Heart right ventricle (tissue), 16 donors: ENCODE results near the gene PRRT3. TPM values are rescaled to one million over a fixed set of nuclear protein-coding genes. Genes with fewer than 3 reads are reported as not detected.

ENCODE experiments used
- ATAC-seq, 8 donors: fragments of 200-7000 bp; cut with Tn5 transposase; one replicate each; pipeline ENCODE4 v1.9.1; 2020; ENCODE audit warnings: mild to moderate bottlenecking in 8 of 8, moderate library complexity in 8 of 8, moderate number of reproducible peaks in 1 of 8
- DNase-seq, 2 donors: peaks; one replicate each; pipeline ENCODE4 v3.0.0-alpha.2; 2020
- H3K27ac ChIP-seq, 10 donors: fragments of 200-600 bp; sonication (generic) in 2 of 10; one replicate each; pipeline versions ENCODE4 v1.5.0 to v1.8.0; 2020 to 2022; ENCODE audit warnings: mild to moderate bottlenecking in 3 of 10
- H3K27me3 ChIP-seq, 7 donors: fragments of 200-600 bp; one replicate each; pipeline ENCODE4 v1.8.0; 2021 to 2022; ENCODE audit warnings: mild to moderate bottlenecking in 2 of 7
- H3K36me3 ChIP-seq, 9 donors: fragments of 200-600 bp; sonication (generic) in 1 of 9; one replicate each; pipeline versions ENCODE4 v1.5.0 to v1.8.0; 2020 to 2022; ENCODE audit warnings: mild to moderate bottlenecking in 2 of 9
- H3K4me1 ChIP-seq, 9 donors: fragments of 200-600 bp; sonication (generic) in 1 of 9; one replicate each; pipeline versions ENCODE4 v1.5.0 to v1.8.0; 2020 to 2022; ENCODE audit warnings: mild to moderate bottlenecking in 4 of 9
- H3K4me3 ChIP-seq, 10 donors: fragments of 200-600 bp; sonication (generic) in 2 of 10; one replicate each; pipeline versions ENCODE4 v1.5.0 to v1.8.0; 2020 to 2022; ENCODE audit warnings: mild to moderate bottlenecking in 7 of 10, moderate library complexity in 2 of 10
- H3K9me3 ChIP-seq, 11 donors: fragments of 200-600 bp in 10 of 11; sonication (generic) in 2 of 11; one replicate each; pipeline versions ENCODE4 v1.5.0 to v1.8.0; 2013 to 2022; ENCODE audit warnings: mild to moderate bottlenecking in 2 of 11, control low read depth in 1 of 11, moderate library complexity in 1 of 11
- WGBS, 2 donors: extraction: QIAGEN DNeasy Blood & Tissue Kit; methylation state at CpG; one replicate each; pipeline ENCODE4 v1.1.7; 2013; ENCODE audit warnings: inconsistent platforms in 1 of 2; 5-methylcytosine and 5-hydroxymethylcytosine counted together
- intact Hi-C, 10 donors: fragments of 100-400 bp; cut with DNase I; formaldehyde crosslinking; loops; one replicate each; pipeline versions ENCODE4 v1.11.1 to v1.14.2; 2022
- polyA plus RNA-seq, 2 donors: library from polyadenylated mRNA; stranded (reverse); fragments of 200-250 nt; gene quantifications; one replicate each; pipeline ENCODE4 v1.2.3, GENCODE V29; 2013
- total RNA-seq, 10 donors: library from RNA; stranded (reverse); fragmentation: NEBNext Ultra II Directional in 3 of 10; extraction: Animal tissue kit (Norgen Biotek cat#: 25700) in 3 of 10; gene quantifications; one replicate each; pipeline versions ENCODE4 v1.2.1 to v1.2.4, GENCODE V29; 2021 to 2023
- TF ChIP-seq, protein P1 (sequence below), 9 donors: fragments of 200-600 bp; sonication (generic) in 2 of 9; IDR thresholded peaks; one replicate each; pipeline versions ENCODE4 v1.5.0 to v1.8.0; 2021 to 2022; ENCODE audit warnings: antibody characterized with exemption in 9 of 9, mild to moderate bottlenecking in 5 of 9, moderate library complexity in 1 of 9
- donor health status: Arrhythmogenic right ventricular cardiomyopathy.
- donor health status: ischemic (EF 13 %, LVEDD 7.1; RV severe dilation, severe dysfunction).
- donor health status: healthy with polysubstance abuse.
- donor health status: DM: no; HTN: yes; CAD: no.
- donor health status: DM: no; HTN: no; CAD: no.
- donor health status: ischemic (EF 25% LVEDD 6.9; RV normal size, moderate dysfunction).
- donor health status: ischemic (EF 25% LVEDD 5.7; RV mildly dilated, moderate dysfunction).
- donor health status: healthy.
- donor health status: DM: yes; HTN: yes; CAD: no.
- donor health status: Ischemic cardiomyopathy.
- donor health status: ischemic (EF 35%, LVEDD 5.7; RV mildly dilated, moderate dysfunction).
- donor health status: nonischemic (EF 11% LVEDD 7.7; RV severe dilation, severe dysfunction).
- donor health status: DM: yes; HTN: yes; CAD: no.
- donor health status: PGD.
- donor health status: ischemic (EF 29% LVEDD 5.4; RV normal size, mild dysfunction).
- donor health status: nonischemic (EF 23%, LVEDD 6.1; RV moderate dilation, normal function).

The PRRT3 gene
- total and polyA plus RNA-seq, 12 donors = 0.45 to 2.0 (median 1.2) TPM

- ATAC-seq = no peak
- TF ChIP-seq, protein P1, sequence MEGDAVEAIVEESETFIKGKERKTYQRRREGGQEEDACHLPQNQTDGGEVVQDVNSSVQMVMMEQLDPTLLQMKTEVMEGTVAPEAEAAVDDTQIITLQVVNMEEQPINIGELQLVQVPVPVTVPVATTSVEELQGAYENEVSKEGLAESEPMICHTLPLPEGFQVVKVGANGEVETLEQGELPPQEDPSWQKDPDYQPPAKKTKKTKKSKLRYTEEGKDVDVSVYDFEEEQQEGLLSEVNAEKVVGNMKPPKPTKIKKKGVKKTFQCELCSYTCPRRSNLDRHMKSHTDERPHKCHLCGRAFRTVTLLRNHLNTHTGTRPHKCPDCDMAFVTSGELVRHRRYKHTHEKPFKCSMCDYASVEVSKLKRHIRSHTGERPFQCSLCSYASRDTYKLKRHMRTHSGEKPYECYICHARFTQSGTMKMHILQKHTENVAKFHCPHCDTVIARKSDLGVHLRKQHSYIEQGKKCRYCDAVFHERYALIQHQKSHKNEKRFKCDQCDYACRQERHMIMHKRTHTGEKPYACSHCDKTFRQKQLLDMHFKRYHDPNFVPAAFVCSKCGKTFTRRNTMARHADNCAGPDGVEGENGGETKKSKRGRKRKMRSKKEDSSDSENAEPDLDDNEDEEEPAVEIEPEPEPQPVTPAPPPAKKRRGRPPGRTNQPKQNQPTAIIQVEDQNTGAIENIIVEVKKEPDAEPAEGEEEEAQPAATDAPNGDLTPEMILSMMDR (IDR thresholded peaks at IDR 0.05) = no peak
- intact Hi-C loops = loop anchor here in 3 of 10 donors (10.0 kb wide), 2 partner anchors 176 to 286 kb away; partner anchors contain the start of gene BRK1 (in 1 of the 3)
- no peaks in the 10 kb centered on the region for H3K9me3 ChIP-seq
- no peak overlapping the region for H3K27ac ChIP-seq
- WGBS, 2 donors = 94 to 98% methylated on average over 2 of the region's 2 CpGs
- DNase-seq = no peak
- H3K27me3 ChIP-seq = no peaks in the 10 kb centered on the region
- H3K4me3 ChIP-seq = no peak overlapping the region
- peaks cover 7 to 26% (median 15%) of the 10 kb centered on the region in 9 donors for H3K4me1 ChIP-seq
- peaks cover 0 to 70% (median 0%) of the 10 kb centered on the region in 9 donors for H3K36me3 ChIP-seq
Observed at GRCh38 chr3:9938966-9939365, 13.2 kb downstream of the PRRT3 start.

DNA sequence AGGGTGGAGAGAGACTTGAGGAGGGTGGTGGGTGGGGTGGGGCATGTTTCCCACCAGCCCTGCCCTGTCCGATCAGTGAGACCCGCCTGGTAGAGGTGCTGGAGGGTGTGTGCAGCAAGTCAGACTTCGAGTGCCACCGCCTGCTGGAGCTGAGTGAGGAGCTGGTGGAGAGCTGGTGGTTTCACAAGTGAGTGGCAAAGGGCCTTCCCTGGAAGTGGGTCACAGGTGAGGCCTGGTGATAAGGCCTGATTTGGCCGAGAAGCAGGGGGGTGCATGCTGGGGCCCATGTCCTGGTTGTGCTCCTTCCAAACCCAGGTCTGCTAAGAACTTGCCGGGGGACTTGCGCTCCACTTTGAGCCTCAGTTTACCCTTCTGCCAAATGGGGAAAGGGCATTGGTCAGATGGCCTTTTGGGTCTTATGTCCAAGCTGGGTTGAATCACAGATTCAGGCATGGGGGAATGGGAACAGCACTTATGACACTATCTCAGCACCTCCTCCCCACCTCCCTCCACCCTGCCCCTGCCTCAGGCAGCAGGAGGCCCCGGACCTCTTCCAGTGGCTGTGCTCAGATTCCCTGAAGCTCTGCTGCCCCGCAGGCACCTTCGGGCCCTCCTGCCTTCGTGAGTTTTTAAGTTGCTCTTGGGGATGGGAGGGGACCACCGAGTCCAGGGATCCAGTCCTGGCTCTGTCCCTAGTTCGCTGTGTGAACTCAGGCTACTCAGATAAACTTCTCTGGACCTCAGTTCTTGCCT lies 14.5 kb downstream of the PRRT3 start:
- 93 to 94% methylated on average over 13 of the region's 13 CpGs for WGBS, 2 donors
- Histone ChIP-seq H3K27me3 (no peaks in the 10 kb centered on the region), H3K4me1 (peaks cover 7 to 33% (median 22%) of the 10 kb centered on the region in 9 donors), H3K27ac (no peak overlapping the region), H3K9me3 (no peaks in the 10 kb centered on the region), H3K4me3 (no peak overlapping the region), H3K36me3 (peaks cover 0 to 57% (median 0%) of the 10 kb centered on the region in 9 donors)
- intact Hi-C loops = loop anchor here in 3 of 10 donors (10.0 kb wide), 2 partner anchors 177 to 287 kb away; partner anchors contain the start of gene BRK1 (in 1 of the 3)
- TF ChIP-seq, protein P1 (IDR thresholded peaks at IDR 0.05) = no peak
- DNase-seq (no peak), ATAC-seq (no peak)

GRCh38 chr3:9935966-9936510 lies 16.2 kb downstream of the PRRT3 start:
- ATAC-seq = no peak
- H3K4me1 ChIP-seq = peaks cover 7 to 41% (median 30%) of the 10 kb centered on the region in 9 donors
- 93 to 99% methylated on average over 5 of the region's 5 CpGs for WGBS, 2 donors

GRCh38 chr3:9934993-9935392 lies 17.2 kb downstream of the PRRT3 start:
- peak overlapping the region in 4 of 10 donors; percentile 67 to 82 (median 78) for H3K4me3 ChIP-seq
- ATAC-seq = no peak
- WGBS, 2 donors = 69 to 70% methylated on average over 4 of the region's 4 CpGs
- peaks cover 0 to 49% (median 0%) of the 10 kb centered on the region in 9 donors for H3K36me3 ChIP-seq
- TF ChIP-seq, protein P1 (IDR thresholded peaks at IDR 0.05) = no peak
- H3K27me3 ChIP-seq = no peaks in the 10 kb centered on the region
- H3K27ac ChIP-seq = no peak overlapping the region
- intact Hi-C loops = loop anchor here in 4 of 10 donors (5.0 to 10.0 kb wide), 3 partner anchors 180 to 292 kb away; partner anchors contain the start of gene BRK1 (in 1 of the 4)
- peaks cover 7 to 41% (median 30%) of the 10 kb centered on the region in 9 donors for H3K4me1 ChIP-seq
- no peaks in the 10 kb centered on the region for H3K9me3 ChIP-seq
- no peak for DNase-seq

More at GRCh38 chr3:9935966-9936510, 16.2 kb downstream of the PRRT3 start:
- Histone ChIP-seq H3K27me3 (no peaks in the 10 kb centered on the region), H3K9me3 (no peaks in the 10 kb centered on the region), H3K4me3 (no peak overlapping the region), H3K36me3 (peaks cover 0 to 43% (median 0%) of the 10 kb centered on the region in 9 donors), H3K27ac (no peak overlapping the region)
- intact Hi-C loops = loop anchor here in 3 of 10 donors (10.0 kb wide), 2 partner anchors 179 to 289 kb away; partner anchors contain the start of gene BRK1 (in 1 of the 3)
- DNase-seq = no peak
- TF ChIP-seq, protein P1 (IDR thresholded peaks at IDR 0.05) = no peak
